ENCODE data around the gene UBE2F. TPM values are rescaled to one million over a fixed set of nuclear protein-coding genes. Genes with fewer than 3 reads are reported as not detected.

UBE2F gene
- total and polyA plus RNA-seq, 9 of the 15 experiments (the other 6 are each of a cell fraction or from before 2014, with no cell fraction given): 18.1 to 88.1 (median 53.0) TPM

- Histone ChIP-seq H3K9me3 (replicated peaks; ENCODE audit: control insufficient read depth, insufficient read depth, low read depth, low read length) (0 out of 2 replicates have a peak, but pooled peaks cover 1% of the 10 kb centered on the region), H3K79me2 (ENCODE audit: control insufficient read depth, insufficient read depth, low read length) (peaks cover 7% of the 10 kb centered on the region; the same call in 2 of the 3 replicates), H3K9ac (ENCODE audit: insufficient read depth in 1 of 2, low read depth in 2 of 2, low read length in 2 of 2) (no peak overlapping the region), H3K4me3 (no peak overlapping the region), H3K36me3 (ENCODE audit: control insufficient read depth, insufficient read depth, low read length) (no peaks in the 10 kb centered on the region), H3K27ac (ENCODE audit: extremely low read depth, low read depth, low read length) (no peak overlapping the region), H4K20me1 (replicated peaks; ENCODE audit: control insufficient read depth, insufficient read depth, low read length) (no peaks in the 10 kb centered on the region), H3K4me1 (replicated peaks in 1 of 2; ENCODE audit: control insufficient read depth in 2 of 2, insufficient read depth in 2 of 2, low read length in 2 of 2) (peaks cover 0 to 5% of the 10 kb centered on the region in 2 experiments; a peak in 3 of 5 replicates), H3K27me3 (ENCODE audit: control insufficient read depth in 2 of 2, insufficient read depth in 2 of 2, low read length in 2 of 2) (no peaks in the 10 kb centered on the region), H2AFZ (ENCODE audit: low read depth, low read length) (no peak overlapping the region), H3K9me1 (ENCODE audit: control insufficient read depth, insufficient read depth, low read length) (no peaks in the 10 kb centered on the region), H3K4me2 (ENCODE audit: insufficient read depth, low read length) (no peak overlapping the region)
- DNase-seq (ENCODE audit: extremely low read depth in 1 of 4, low spot score in 3 of 4) (no peak), ATAC-seq (no peak), FAIRE-seq (no peak)
- intact Hi-C loops (cut with micrococcal nuclease) (no loop called here), in situ Hi-C loops (cut with MboI) (no loop called here)
- 45% methylated on average over 2 of the region's 3 CpGs for WGBS (ENCODE audit: insufficient coverage, low coverage, missing lambda C conversion rate)
- TF ChIP-seq BHLHE40 (IDR thresholded peaks at IDR 0.05; ENCODE audit: low read length) (peak; percentile 41; the same call in 1 of the 2 replicates), CBX3 (IDR thresholded peaks at IDR 0.05; ENCODE audit: borderline replicate concordance in 1 of 2, low read length in 2 of 2) (peak in 1 of 2 experiments; percentile 74; a peak in 1 of 3 replicates), SIN3B (IDR thresholded peaks at IDR 0.05; ENCODE audit: low read depth) (no peak), TRIM28 (IDR thresholded peaks at IDR 0.05) (peak; percentile 67), ATF3 (IDR thresholded peaks at IDR 0.05) (no peak), ATF3 (CRISPR knock-in tag; conservative IDR thresholded peaks at IDR 0.05) (no peak), TRIM24 (IDR thresholded peaks at IDR 0.05) (peak; percentile 52 to 53; a peak in 2 of 4 replicates), ZNF121 (CRISPR knock-in tag; conservative IDR thresholded peaks at IDR 0.05) (peak; percentile 85)
- CTCF ChIA-PET (ENCODE audit: low intra/inter-chr PET ratio): no interaction called here
- POLR2A ChIA-PET: no interaction called here
- BruUV-seq (replicated peaks): no TSS peak
These were observed 89.0 kb downstream of the UBE2F start for GRCh38 chr2:238055841-238056240.

All from K562 (cell line).